Calu3 (cell line): ENCODE data around the gene RPA1. TPM values are rescaled to one million over a fixed set of nuclear protein-coding genes. Genes with fewer than 3 reads are reported as not detected.

Experiments
- BruUV-seq: library from RNA; stranded (reverse); fragments of 400-500 nt; replicated peaks from 2 replicates; lab custom pipeline; 2021; lab: Mats Ljungman, UMichigan
- CTCF ChIA-PET: fragments of 300-600 bp; sonication (Branson Sonifier 250); formaldehyde crosslinking; loops from one replicate; lab custom pipeline; 2022; ENCODE audit warnings: antibody characterized with exemption; lab: Charles Lee
- DNase-seq: peaks from one replicate; pipeline ENCODE4 v3.0.0; 2022
- H3K27ac Mint-ChIP-seq: one replicate; pipeline ENCODE4 v1.8.0; 2022; ENCODE audit warnings: mixed read lengths; ENCODE audit not compliant: unreplicated experiment
- H3K27me3 Mint-ChIP-seq: one replicate; pipeline ENCODE4 v1.8.0; 2022; ENCODE audit warnings: mixed read lengths; ENCODE audit not compliant: unreplicated experiment
- H3K36me3 Mint-ChIP-seq: one replicate; pipeline ENCODE4 v1.8.0; 2022; ENCODE audit warnings: mild to moderate bottlenecking, moderate library complexity, mixed read lengths; ENCODE audit not compliant: insufficient read depth, unreplicated experiment
- H3K4me1 Mint-ChIP-seq: one replicate; pipeline ENCODE4 v1.8.0; 2022; ENCODE audit warnings: mild to moderate bottlenecking, low read depth, mixed read lengths; ENCODE audit not compliant: unreplicated experiment
- H3K4me3 Mint-ChIP-seq: one replicate; pipeline ENCODE4 v1.8.0; 2022; ENCODE audit warnings: mild to moderate bottlenecking, low read depth, moderate library complexity, mixed read lengths; ENCODE audit not compliant: unreplicated experiment
- H3K9me3 Mint-ChIP-seq: one replicate; pipeline ENCODE4 v1.8.0; 2022; ENCODE audit warnings: low read depth, mixed read lengths; ENCODE audit not compliant: unreplicated experiment
- intact Hi-C: fragments of 100-400 bp; cut with micrococcal nuclease; formaldehyde crosslinking; loops from one replicate; pipeline ENCODE4 v1.10.0; 2022; ENCODE audit not compliant: unreplicated experiment
- total RNA-seq: library from RNA; stranded (reverse); gene quantifications from 2 replicates; pipeline ENCODE4 v1.2.3, GENCODE V29; 2022
- TF ChIP-seq, protein P1 (sequence below): fragments of 200-600 bp; IDR thresholded peaks from one replicate; pipeline ENCODE4 v1.8.0; 2022; ENCODE audit warnings: antibody characterized with exemption; ENCODE audit not compliant: unreplicated experiment

Gene RPA1
- total RNA-seq, 1 experiment from 2014 or later, result 87.5 TPM

DNA sequence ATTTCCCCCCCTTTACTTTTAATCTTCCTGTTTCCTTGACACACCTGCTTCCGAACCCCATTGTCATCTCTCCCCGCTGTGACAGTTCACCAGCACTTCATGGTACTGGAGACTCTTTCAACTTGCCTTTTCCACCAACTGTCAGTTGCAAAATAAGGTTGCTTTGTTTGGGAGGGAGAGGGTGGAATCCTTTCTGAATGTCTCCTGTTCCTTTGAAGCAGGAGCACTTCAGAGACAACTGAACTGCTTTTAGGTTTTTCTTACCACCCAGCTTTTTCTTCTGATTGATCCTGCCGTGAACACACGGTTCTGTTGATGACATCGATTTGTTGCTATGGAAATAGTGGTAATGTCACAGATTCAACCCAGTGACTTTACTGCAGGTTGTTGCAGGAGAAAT, 42.0 kb downstream of the RPA1 start:
- no peaks in the 10 kb centered on the region for H3K27me3 Mint-ChIP-seq
- no TSS peak for BruUV-seq
- intact Hi-C loops, result no loop called here
- no peaks in the 10 kb centered on the region for H3K9me3 Mint-ChIP-seq
- TF ChIP-seq, protein P1, sequence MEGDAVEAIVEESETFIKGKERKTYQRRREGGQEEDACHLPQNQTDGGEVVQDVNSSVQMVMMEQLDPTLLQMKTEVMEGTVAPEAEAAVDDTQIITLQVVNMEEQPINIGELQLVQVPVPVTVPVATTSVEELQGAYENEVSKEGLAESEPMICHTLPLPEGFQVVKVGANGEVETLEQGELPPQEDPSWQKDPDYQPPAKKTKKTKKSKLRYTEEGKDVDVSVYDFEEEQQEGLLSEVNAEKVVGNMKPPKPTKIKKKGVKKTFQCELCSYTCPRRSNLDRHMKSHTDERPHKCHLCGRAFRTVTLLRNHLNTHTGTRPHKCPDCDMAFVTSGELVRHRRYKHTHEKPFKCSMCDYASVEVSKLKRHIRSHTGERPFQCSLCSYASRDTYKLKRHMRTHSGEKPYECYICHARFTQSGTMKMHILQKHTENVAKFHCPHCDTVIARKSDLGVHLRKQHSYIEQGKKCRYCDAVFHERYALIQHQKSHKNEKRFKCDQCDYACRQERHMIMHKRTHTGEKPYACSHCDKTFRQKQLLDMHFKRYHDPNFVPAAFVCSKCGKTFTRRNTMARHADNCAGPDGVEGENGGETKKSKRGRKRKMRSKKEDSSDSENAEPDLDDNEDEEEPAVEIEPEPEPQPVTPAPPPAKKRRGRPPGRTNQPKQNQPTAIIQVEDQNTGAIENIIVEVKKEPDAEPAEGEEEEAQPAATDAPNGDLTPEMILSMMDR, result no peak
- H3K36me3 Mint-ChIP-seq, result peaks cover 13% of the 10 kb centered on the region
- CTCF ChIA-PET, result no interaction called here
- DNase-seq, result no peak
- H3K27ac Mint-ChIP-seq, result no peak overlapping the region
- no peaks in the 10 kb centered on the region for H3K4me1 Mint-ChIP-seq
- H3K4me3 Mint-ChIP-seq, result no peak overlapping the region

DNA sequence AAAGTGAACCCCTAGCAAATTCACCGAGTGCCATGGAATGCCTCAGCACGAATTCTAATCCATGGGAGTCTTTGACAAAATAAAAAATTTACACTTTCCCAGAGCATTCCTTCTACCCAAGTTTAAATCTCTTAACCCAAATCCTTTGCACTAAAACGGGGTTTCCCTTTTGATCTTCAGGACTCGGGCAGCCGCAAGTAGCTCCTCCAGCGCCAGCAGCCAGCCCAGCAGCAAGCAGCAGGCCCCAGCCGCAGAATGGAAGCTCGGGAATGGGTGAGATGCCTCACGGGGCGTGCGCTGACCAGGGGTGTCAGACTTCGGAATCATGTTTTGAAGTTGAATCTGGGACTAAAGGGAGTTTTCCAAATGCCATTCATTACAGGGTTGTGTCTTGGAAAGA, 42.4 kb downstream of the RPA1 start:
- H3K4me1 Mint-ChIP-seq, result no peaks in the 10 kb centered on the region
- BruUV-seq, result no TSS peak
- no peak for DNase-seq
- no peak overlapping the region for H3K27ac Mint-ChIP-seq
- intact Hi-C loops, result no loop called here
- TF ChIP-seq, protein P1, result no peak
- no peaks in the 10 kb centered on the region for H3K27me3 Mint-ChIP-seq
- no peaks in the 10 kb centered on the region for H3K9me3 Mint-ChIP-seq
- H3K36me3 Mint-ChIP-seq, result peaks cover 8% of the 10 kb centered on the region
- CTCF ChIA-PET, result no interaction called here
- no peak overlapping the region for H3K4me3 Mint-ChIP-seq

DNA sequence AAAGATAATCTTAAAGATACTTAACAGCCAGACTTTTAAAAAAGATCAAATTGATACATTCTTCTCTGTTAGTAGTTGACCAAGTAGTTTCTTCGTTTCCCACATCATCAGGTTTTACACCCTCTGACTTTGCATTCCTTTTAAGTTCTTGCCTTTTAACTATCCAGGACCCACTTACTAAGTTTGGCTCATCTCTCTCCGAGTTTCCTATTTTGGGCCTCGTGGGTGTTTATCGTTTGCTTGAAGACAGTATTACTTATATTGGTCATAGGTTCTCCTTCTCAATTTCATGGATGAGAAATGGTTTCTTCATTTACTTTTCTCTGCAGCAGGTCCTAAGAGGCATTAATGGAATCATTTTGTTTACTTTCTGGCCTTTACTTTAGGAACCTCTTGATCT, 43.2 kb downstream of the RPA1 start:
- Mint-ChIP-seq H3K9me3 (no peaks in the 10 kb centered on the region), H3K27me3 (no peaks in the 10 kb centered on the region), H3K4me3 (no peak overlapping the region), H3K27ac (no peak overlapping the region), H3K4me1 (no peaks in the 10 kb centered on the region), H3K36me3 (peaks cover 4% of the 10 kb centered on the region)
- intact Hi-C loops, result no loop called here
- DNase-seq, result no peak
- TF ChIP-seq, protein P1, result no peak
- BruUV-seq, result no TSS peak
- CTCF ChIA-PET, result no interaction called here

DNA sequence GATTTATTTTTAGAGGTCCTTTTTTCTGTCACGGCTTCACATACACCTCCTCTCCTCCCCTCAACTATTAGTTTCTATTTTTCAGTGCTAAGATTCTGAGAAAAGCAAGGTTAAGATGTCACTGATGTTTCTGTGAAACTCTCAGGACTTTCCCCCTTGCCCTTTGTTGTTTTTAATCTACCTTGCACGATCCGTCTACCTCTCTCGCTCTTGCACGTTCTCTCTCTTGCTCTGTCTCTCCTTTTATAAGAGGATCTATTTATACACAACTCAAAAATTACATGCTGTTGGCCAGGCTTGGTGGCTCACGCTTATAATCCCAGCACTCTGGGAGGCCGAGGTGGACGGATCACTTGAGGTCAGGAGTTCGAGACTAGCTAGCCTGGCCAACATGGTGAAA, 43.6 kb downstream of the RPA1 start:
- Mint-ChIP-seq H3K4me1 (no peaks in the 10 kb centered on the region), H3K4me3 (no peak overlapping the region), H3K9me3 (no peaks in the 10 kb centered on the region), H3K27me3 (no peaks in the 10 kb centered on the region), H3K27ac (no peak overlapping the region), H3K36me3 (peaks cover 6% of the 10 kb centered on the region)
- BruUV-seq, result no TSS peak
- DNase-seq, result no peak
- CTCF ChIA-PET, result no interaction called here
- TF ChIP-seq, protein P1, result no peak
- intact Hi-C loops, result no loop called here

DNA sequence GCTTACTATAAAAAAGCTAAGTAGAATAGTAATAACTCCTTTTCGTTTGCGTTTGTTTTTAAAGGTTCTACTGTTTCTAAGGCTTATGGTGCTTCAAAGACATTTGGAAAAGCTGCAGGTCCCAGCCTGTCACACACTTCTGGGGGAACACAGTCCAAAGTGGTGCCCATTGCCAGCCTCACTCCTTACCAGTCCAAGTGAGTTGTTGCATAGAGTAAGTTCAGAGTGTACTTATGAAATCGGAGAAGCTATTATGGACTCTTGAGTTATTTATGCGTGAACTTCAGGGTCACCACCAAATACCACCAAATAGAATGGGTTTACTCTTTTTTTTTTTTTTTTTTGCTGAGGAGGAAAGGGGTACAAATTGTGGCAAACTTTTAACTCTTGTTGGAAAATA, 45.8 kb downstream of the RPA1 start:
- Mint-ChIP-seq H3K36me3 (peaks cover 19% of the 10 kb centered on the region), H3K9me3 (no peaks in the 10 kb centered on the region), H3K4me3 (no peak overlapping the region), H3K27me3 (no peaks in the 10 kb centered on the region), H3K27ac (no peak overlapping the region), H3K4me1 (no peaks in the 10 kb centered on the region)
- TF ChIP-seq, protein P1, result no peak
- BruUV-seq, result no TSS peak
- intact Hi-C loops, result no loop called here
- CTCF ChIA-PET, result no interaction called here
- no peak for DNase-seq
